ENCODE measurements around the gene MCRS1.

- TF ChIP-seq POLR2A (IDR thresholded peaks at IDR 0.05; ENCODE audit: low read depth, low read length) (no peak), POLR2AphosphoS5 (IDR thresholded peaks at IDR 0.05; ENCODE audit: low read depth, low read length) (no peak)
Observed at GRCh38 chr12:49549735-49550692, 17.9 kb downstream of the MCRS1 start.

All from GM12892 (cell line).